GM12801 (cell line): ENCODE data around the gene KLF11.

Experiments used
- TF ChIP-seq, protein P1 (sequence below): IDR thresholded peaks from one replicate; pipeline ENCODE4 v1.5.1; 2011; ENCODE audit warnings: control low read depth; ENCODE audit not compliant: insufficient read length; ENCODE audit errors: extremely low read depth

The KLF11 gene

DNA sequence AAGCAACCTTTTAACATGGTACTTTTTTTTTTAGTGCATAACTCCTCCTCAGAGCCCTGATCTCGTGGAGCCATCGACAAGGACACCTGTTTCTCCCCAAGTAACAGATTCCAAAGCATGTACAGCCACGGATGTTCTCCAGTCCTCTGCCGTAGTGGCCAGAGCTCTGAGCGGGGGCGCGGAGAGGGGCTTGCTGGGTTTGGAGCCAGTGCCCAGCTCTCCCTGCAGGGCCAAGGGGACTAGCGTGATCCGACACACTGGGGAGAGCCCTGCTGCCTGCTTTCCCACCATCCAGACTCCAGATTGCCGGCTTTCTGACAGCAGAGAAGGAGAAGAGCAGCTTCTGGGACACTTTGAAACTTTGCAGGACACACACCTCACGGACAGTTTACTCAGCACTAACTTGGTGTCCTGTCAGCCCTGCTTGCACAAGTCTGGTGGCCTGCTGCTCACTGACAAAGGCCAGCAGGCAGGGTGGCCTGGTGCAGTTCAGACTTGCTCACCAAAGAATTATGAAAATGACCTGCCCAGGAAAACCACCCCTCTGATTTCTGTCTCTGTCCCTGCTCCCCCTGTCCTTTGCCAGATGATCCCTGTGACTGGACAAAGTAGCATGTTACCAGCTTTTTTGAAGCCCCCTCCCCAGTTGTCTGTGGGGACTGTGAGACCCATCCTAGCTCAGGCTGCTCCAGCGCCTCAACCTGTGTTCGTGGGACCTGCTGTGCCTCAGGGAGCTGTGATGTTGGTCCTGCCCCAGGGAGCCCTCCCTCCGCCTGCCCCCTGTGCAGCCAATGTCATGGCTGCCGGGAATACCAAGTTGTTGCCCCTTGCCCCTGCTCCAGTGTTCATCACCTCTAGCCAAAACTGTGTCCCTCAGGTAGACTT lies 4.5 kb downstream of the KLF11 start:
- TF ChIP-seq, protein P1, sequence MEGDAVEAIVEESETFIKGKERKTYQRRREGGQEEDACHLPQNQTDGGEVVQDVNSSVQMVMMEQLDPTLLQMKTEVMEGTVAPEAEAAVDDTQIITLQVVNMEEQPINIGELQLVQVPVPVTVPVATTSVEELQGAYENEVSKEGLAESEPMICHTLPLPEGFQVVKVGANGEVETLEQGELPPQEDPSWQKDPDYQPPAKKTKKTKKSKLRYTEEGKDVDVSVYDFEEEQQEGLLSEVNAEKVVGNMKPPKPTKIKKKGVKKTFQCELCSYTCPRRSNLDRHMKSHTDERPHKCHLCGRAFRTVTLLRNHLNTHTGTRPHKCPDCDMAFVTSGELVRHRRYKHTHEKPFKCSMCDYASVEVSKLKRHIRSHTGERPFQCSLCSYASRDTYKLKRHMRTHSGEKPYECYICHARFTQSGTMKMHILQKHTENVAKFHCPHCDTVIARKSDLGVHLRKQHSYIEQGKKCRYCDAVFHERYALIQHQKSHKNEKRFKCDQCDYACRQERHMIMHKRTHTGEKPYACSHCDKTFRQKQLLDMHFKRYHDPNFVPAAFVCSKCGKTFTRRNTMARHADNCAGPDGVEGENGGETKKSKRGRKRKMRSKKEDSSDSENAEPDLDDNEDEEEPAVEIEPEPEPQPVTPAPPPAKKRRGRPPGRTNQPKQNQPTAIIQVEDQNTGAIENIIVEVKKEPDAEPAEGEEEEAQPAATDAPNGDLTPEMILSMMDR = no peak

DNA sequence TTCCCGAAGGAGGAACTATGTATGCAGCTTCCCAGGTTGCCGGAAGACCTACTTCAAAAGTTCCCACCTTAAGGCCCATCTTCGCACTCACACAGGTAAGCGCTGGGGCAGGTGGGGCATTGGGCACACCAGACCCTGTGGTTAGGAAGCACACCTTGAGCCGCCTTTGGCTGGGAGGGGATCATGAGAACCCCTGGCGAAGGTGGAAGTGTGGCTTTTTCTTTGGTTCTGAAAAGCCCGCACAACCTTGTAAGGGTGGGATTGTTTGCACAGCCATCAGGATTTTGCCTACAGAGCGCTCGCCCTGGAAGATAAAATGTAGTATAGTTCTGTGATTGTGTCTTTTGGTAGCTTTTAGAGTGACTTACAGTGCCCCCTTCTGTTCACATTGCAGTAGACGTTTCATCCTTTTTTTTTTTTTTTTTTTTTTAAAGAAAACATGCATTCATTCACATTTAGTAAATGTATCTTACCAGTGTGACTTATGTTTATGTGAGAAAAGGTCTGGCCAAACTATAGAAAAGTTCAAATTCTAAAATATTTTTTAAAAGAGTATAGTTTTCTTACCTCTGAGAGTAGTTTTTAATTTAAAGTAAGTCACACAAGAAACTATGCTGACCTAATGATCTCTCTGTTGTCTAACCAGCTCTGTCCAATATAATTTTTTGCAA lies 5.3 kb downstream of the KLF11 start:
- TF ChIP-seq, protein P1 = no peak

DNA sequence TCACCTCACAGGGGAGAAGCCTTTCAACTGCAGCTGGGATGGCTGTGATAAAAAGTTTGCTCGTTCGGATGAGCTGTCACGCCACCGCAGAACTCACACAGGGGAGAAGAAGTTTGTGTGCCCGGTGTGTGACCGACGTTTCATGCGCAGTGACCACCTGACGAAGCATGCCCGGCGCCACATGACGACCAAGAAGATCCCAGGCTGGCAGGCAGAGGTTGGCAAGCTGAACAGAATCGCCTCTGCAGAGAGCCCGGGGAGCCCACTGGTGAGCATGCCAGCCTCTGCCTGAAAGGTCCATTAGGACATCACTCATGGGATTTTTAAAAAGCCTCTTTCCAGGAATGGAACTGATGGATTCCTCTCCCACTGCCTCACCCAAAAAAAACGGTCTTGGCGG lies 8.9 kb downstream of the KLF11 start:
- TF ChIP-seq, protein P1 = no peak

DNA sequence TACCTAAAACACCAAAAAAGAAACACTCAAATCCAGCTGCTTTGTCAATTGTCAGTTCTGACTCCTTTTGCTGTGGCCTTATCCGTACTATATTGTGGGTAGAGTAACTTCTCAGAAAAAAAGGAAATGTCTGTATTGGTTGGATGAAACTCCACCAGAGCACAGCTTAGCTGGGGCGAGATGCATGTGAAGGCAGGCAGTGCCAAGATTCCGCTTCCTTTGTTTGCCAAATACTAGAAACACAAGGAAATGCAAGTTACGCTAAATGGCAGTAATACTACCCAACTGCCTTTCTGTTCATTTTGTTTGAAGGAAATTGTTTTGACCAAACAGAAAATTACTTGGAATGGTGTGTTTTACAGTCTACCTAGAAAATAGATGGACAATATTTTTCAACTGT lies 10.0 kb downstream of the KLF11 start:
- TF ChIP-seq, protein P1 = no peak

DNA sequence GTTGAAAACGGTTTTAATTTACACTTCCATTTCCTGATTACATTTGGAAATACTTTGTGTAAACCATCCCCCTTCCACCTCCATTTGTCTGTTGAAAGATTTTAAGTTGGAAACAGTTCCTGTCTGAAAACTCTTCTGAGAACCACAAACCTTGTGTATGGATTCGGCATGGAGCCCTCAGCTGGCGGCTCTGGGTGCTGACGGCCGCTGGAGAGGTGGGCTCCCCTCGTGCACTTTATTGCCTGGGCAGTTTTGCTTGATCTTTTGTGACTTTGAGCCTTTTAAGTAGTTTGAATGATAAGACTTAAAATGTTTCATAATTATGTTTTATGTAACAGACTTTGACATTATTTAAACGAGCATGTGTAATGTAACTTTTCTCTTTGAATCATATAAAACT lies 11.1 kb downstream of the KLF11 start:
- TF ChIP-seq, protein P1 = no peak

DNA sequence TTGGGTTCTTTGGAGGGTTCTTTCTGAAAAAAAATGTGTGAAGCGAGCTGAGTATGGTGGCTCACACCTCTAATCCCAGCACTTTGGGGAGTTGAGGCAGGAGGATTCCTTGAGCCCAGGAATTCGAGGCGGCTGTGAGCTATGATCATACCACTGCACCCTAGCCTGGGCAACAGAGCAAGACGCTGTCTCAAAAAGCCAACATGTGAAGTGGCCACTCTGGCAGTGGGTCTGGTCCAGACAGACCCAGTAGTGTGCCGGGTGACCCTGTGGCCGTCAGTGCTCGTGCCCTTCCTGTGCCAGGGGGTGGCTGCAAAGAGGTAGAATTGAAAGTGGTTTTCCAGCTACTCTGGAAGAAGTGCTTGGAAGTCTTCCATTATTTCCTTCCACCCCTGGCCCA lies 11.6 kb downstream of the KLF11 start:
- TF ChIP-seq, protein P1 = no peak

DNA sequence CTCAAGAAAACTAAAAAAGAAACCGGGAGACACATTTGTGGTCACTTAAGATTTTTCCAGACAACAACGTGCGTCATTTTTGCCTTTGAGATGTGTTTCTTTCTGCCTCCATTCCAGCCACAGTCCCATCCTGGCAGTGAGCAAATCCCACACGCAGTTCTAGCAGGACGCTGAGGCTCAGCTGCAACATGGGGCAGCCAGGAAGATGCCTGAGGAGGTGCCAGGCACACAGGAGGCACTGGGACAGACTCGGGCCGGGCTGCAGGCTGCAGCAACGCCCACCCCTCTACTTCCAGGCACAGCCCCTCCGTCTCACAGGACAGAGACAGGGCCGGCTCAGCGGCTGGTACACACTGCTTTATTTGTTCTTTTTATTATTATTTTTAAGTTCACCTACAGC lies 13.1 kb downstream of the KLF11 start:
- TF ChIP-seq, protein P1 = no peak
